Peyer's patch (tissue), 4 donors: Measurements from ENCODE around the gene ZNF668. TPM values are rescaled to one million over a fixed set of nuclear protein-coding genes. Genes with fewer than 3 reads are reported as not detected.
"Not testable (repeated sequence)": the region's sequence is repeated elsewhere in the genome, so short reads cannot be mapped to it uniquely, and the experiment has no call there.

Experiments used
- DNase-seq, 3 donors: peaks; one replicate each; pipeline ENCODE4 v3.0.0-alpha.2; 2017 to 2019
- H3K27ac ChIP-seq, 4 donors: fragments of 200-600 bp; sonication (generic); one replicate each; pipeline ENCODE4 v1.5.1; 2016 to 2019
- H3K27me3 ChIP-seq, 2 donors: fragments of 200-600 bp; sonication (generic); one replicate each; pipeline ENCODE4 v1.5.1; 2019
- H3K36me3 ChIP-seq, 3 donors: fragments of 200-600 bp; sonication (generic); one replicate each; pipeline ENCODE4 v1.5.1; 2016 to 2019
- H3K4me1 ChIP-seq, 4 donors: fragments of 200-600 bp; sonication (generic); one replicate each; pipeline ENCODE4 v1.5.1; 2016 to 2019
- H3K4me3 ChIP-seq, 4 donors: fragments of 200-600 bp; sonication (generic); 1 replicate in 3 of 4; 2 replicates in 1 of 4; pipeline ENCODE4 v1.5.1; 2016 to 2019; ENCODE audit warnings: mild to moderate bottlenecking in 1 of 4
- H3K9me3 ChIP-seq, 4 donors: fragments of 200-600 bp; sonication (generic); one replicate each; pipeline ENCODE4 v1.5.1; 2016 to 2019; ENCODE audit warnings: mild to moderate bottlenecking in 1 of 4
- CTCF ChIP-seq, 6 experiments: fragments of 450-650 bp in 4 of 6; fragments of 200-600 bp in 2 of 6; sonication (generic) in 1 of 6; IDR thresholded peaks; one replicate each; pipeline ENCODE4 v1.5.1; 2017 to 2019; ENCODE audit warnings: antibody characterized with exemption in 6 of 6, mild to moderate bottlenecking in 3 of 6, moderate library complexity in 1 of 6
- POLR2A ChIP-seq, 2 donors: fragments of 450-650 bp; IDR thresholded peaks; one replicate each; pipeline ENCODE4 v1.5.1; 2017; ENCODE audit warnings: antibody characterized with exemption in 2 of 2, mild to moderate bottlenecking in 2 of 2, moderate library complexity in 2 of 2
- total RNA-seq, 4 donors: library from RNA; depleted of rRNA; stranded (reverse); fragments of >200 nt; gene quantifications; one replicate each; pipeline ENCODE4 v1.1.0, GENCODE V29; 2016

The ZNF668 gene
- total RNA-seq, 4 donors from 2014 or later = 3.3 to 17.2 (median 11.4) TPM

DNA sequence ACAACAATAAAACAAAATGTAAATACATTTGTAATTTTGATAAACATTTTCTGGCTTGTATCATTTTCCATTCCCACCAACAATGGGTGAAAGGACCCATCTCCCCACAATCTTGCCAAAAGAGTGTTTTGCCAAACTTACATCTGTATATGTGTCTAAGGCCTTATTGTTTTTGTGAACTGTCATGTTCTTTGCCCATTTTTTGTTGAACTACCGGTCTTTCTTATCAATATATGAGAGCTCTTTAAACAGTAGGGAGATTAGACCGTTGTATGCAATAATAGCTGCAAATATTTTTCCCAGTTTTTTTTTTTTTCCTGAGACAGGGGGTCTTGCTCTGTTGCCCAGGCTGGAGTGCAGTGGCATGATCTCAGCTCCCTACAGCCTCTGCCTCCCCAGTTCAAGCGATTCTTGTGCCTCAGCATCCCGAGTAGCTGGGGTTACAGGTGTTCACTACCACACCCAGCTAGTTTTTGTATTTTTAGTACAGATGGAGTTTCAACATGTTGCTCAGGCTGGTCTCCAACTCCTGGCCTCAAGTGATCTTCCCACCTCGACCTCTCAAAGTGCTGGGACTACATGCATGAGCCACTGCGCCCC lies 50.3 kb downstream of the ZNF668 start:
- H3K4me1 ChIP-seq = no peaks in the 10 kb centered on the region
- H3K9me3 ChIP-seq = no peaks in the 10 kb centered on the region
- no peak for TF ChIP-seq POLR2A (IDR thresholded peaks at IDR 0.05)
- TF ChIP-seq CTCF (IDR thresholded peaks at IDR 0.05) = no peak
- no peak overlapping the region for H3K27ac ChIP-seq
- no peak overlapping the region for H3K4me3 ChIP-seq
- H3K36me3 ChIP-seq = no peaks in the 10 kb centered on the region
- DNase-seq = no peak
- no peaks in the 10 kb centered on the region for H3K27me3 ChIP-seq

DNA sequence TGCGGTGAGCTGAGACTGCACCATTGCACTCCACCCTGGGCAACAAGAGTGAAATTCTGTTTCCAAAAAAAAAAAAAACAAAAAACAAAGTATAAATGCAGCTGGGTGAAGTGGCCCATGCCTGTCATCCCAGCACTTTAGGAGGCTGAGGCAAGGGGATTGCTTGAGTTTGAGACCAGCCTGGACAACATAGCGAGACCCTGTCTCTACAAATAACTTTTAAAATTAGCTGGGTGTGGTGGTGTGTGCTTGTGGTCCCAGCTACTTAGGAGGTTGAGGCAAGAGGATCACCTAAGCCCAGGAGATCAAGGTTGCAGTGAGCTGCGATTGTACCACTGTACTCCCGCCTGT lies 50.8 kb downstream of the ZNF668 start:
- TF ChIP-seq POLR2A (IDR thresholded peaks at IDR 0.05) (no peak), CTCF (IDR thresholded peaks at IDR 0.05) (no peak)
- Histone ChIP-seq H3K27ac (peak overlapping the region in 1 of 4 donors; percentile 31), H3K9me3 (no peaks in the 10 kb centered on the region), H3K4me1 (no peaks in the 10 kb centered on the region), H3K4me3 (no peak overlapping the region), H3K27me3 (no peaks in the 10 kb centered on the region), H3K36me3 (no peaks in the 10 kb centered on the region)
- DNase-seq = no peak

DNA sequence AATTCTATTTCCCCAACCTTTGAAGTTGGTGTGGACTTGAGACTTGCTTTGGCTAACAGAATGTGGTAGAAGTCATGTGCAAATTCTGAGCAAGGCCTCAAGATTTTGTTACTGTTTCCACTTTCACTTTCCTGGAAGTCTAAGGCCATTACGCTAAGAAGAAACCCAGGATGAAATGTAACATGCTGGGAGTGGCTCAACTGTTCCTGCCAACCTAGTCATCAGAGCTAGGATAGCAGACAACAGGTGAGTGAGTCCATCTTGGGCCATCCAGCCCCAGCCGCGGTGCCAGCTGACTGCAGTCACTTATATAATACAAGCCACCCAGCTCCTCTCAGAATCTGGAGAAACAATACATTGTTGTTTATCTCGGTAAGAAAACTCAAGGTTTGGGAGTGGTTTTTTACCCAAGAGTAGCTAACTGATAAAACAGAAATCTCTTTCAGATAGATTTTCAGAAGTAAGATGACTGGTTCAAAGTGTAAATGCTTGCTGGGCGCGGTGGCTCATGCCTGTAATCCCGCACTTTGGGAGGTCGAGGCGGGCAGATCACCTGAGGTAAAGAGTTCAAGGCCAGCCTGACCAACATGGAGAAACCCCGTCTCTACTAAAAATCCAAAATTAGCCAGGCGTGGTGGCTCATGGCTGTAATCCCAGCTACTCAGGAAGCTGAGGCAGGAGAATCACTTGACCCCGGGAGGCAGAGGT lies 51.3 kb downstream of the ZNF668 start:
- peak in 1 of 3 donors; percentile 61 for DNase-seq
- no peak for TF ChIP-seq POLR2A (IDR thresholded peaks at IDR 0.05)
- no peak for TF ChIP-seq CTCF (IDR thresholded peaks at IDR 0.05)
- peak overlapping the region in 2 of 4 donors; percentile 31 to 34 for H3K27ac ChIP-seq
- no peaks in the 10 kb centered on the region for H3K9me3 ChIP-seq
- H3K27me3 ChIP-seq = no peaks in the 10 kb centered on the region
- H3K4me3 ChIP-seq = no peak overlapping the region
- H3K36me3 ChIP-seq = no peaks in the 10 kb centered on the region
- no peaks in the 10 kb centered on the region for H3K4me1 ChIP-seq

DNA sequence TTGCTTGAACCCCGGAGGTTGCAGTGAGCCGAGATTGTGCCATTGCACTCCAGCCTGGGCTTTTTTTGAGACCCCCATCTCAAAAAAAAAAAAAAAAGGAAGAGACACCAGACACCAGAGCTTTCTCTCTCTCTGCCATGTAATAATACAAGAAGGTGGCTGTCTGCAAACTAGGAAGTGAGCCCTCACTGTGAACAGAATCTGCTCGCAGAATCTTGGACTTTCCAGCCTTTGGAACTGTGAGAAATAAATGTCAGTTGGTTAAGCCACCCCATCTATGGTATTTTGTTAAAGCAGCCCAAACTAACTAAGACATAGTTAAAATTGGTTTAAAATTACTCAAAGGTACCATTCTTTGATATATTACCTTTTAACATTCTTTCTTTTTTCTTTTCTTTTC lies 53.5 kb downstream of the ZNF668 start:
- DNase-seq = no peak
- Histone ChIP-seq H3K4me3 (no peak overlapping the region), H3K27ac (no peak overlapping the region), H3K36me3 (no peaks in the 10 kb centered on the region), H3K4me1 (no peaks in the 10 kb centered on the region), H3K9me3 (no peaks in the 10 kb centered on the region), H3K27me3 (no peaks in the 10 kb centered on the region)
- TF ChIP-seq CTCF (IDR thresholded peaks at IDR 0.05) (no peak), POLR2A (IDR thresholded peaks at IDR 0.05) (no peak)

DNA sequence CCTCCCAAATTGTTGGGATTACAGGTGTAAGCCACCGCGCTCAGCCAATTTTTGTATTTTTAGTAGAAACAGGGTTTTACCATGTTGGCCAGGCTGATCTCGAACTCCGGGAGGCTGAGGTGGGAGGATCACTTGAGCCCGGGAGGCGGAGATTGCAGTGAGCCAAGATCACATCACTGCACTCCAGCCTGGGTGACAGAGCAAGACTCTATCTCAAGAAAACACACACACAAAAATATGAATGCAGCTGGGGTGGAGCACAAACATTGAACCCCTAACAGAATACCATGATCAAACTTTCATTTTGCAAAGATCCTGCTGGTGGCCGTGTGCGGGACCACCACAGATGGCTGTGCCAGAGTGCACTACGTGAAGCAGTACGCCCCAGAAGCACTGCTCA lies 56.3 kb downstream of the ZNF668 start:
- H3K27me3 ChIP-seq, H3K27ac ChIP-seq, H3K4me1 ChIP-seq, H3K9me3 ChIP-seq, H3K4me3 ChIP-seq, H3K36me3 ChIP-seq, DNase-seq: not testable (repeated sequence)

- peaks cover 0 to 3% (median 0%) of the 10 kb centered on the region in 4 donors for H3K4me1 ChIP-seq
- no peak for DNase-seq
- no peak for TF ChIP-seq CTCF (IDR thresholded peaks at IDR 0.05)
- TF ChIP-seq POLR2A (IDR thresholded peaks at IDR 0.05) = no peak
- no peak overlapping the region for H3K27ac ChIP-seq
- H3K9me3 ChIP-seq = no peaks in the 10 kb centered on the region
- no peaks in the 10 kb centered on the region for H3K36me3 ChIP-seq
- H3K27me3 ChIP-seq = peaks cover 0 to 2% of the 10 kb centered on the region in 2 donors
- H3K4me3 ChIP-seq = no peak overlapping the region
These were observed 58.0 kb downstream of the ZNF668 start for GRCh38 chr16:31016018-31016417.

GRCh38 chr16:31013292-31013691 lies 60.7 kb downstream of the ZNF668 start:
- H3K36me3 ChIP-seq, H3K4me1 ChIP-seq, H3K9me3 ChIP-seq, H3K27ac ChIP-seq, H3K4me3 ChIP-seq, DNase-seq: not testable (repeated sequence)
- peaks cover 0 to 15% of the 10 kb centered on the region in 2 donors for H3K27me3 ChIP-seq

DNA sequence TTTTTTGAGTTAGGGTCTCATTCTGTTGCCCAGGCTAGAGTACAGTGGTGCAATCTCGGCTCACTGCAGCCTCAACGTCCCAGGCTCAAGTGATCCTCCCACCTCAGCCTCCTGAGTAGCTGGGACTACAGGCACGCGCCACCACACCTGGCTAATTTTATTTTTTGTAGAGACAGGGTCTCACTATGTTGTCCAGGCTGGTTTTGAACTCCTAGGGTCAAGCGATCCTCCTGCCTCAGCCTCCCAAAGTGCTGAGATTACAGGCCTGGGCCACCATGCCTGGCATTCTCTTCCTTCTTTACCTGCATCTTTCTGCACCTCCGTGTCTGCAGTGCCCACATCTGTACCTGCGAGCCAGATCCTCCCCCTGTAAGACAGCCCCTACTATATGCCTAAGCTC lies 62.2 kb downstream of the ZNF668 start:
- not testable (repeated sequence) for H3K36me3 ChIP-seq, DNase-seq

More for the DNA sequence above, 62.2 kb downstream of the ZNF668 start:
- H3K9me3 ChIP-seq, H3K4me3 ChIP-seq, H3K4me1 ChIP-seq, H3K27ac ChIP-seq: not testable (repeated sequence)
- H3K27me3 ChIP-seq = peaks cover 0 to 15% of the 10 kb centered on the region in 2 donors
